Ectodermal cell (in vitro differentiated cells): ENCODE data around the gene ESPL1.

Source experiments
- H3K27ac ChIP-seq: 2 replicates; pipeline ENCODE4 v1.7.0; 2013; ENCODE audit warnings: mild to moderate bottlenecking, low read depth, low read length; ENCODE audit not compliant: insufficient read depth, poor library complexity, severe bottlenecking
- H3K27me3 ChIP-seq: 2 replicates; pipeline ENCODE4 v1.7.0; 2013; ENCODE audit warnings: mild to moderate bottlenecking, low read length; ENCODE audit not compliant: insufficient read depth, control insufficient read depth, poor library complexity, severe bottlenecking
- H3K36me3 ChIP-seq: one replicate; pipeline ENCODE4 v1.7.0; 2013; ENCODE audit warnings: low read length; ENCODE audit not compliant: control insufficient read depth, insufficient read depth
- H3K4me1 ChIP-seq: one replicate; pipeline ENCODE4 v1.7.0; 2013; ENCODE audit warnings: low read length; ENCODE audit not compliant: control insufficient read depth, insufficient read depth
- H3K4me3 ChIP-seq: 2 replicates; pipeline ENCODE4 v1.7.0; 2013; ENCODE audit warnings: low read depth, low read length, control low read depth; ENCODE audit not compliant: insufficient read depth
- H3K9me3 ChIP-seq: 2 replicates; pipeline ENCODE4 v1.7.0; 2013; ENCODE audit warnings: mild to moderate bottlenecking, low read length, moderate library complexity; ENCODE audit not compliant: control insufficient read depth
- WGBS, 2 experiments: methylation state at CpG; one replicate each; pipeline ENCODE4 v1.1.7; 2013; ENCODE audit warnings: missing lambda C conversion rate in 2 of 2; 5-methylcytosine and 5-hydroxymethylcytosine counted together

The ESPL1 gene

DNA sequence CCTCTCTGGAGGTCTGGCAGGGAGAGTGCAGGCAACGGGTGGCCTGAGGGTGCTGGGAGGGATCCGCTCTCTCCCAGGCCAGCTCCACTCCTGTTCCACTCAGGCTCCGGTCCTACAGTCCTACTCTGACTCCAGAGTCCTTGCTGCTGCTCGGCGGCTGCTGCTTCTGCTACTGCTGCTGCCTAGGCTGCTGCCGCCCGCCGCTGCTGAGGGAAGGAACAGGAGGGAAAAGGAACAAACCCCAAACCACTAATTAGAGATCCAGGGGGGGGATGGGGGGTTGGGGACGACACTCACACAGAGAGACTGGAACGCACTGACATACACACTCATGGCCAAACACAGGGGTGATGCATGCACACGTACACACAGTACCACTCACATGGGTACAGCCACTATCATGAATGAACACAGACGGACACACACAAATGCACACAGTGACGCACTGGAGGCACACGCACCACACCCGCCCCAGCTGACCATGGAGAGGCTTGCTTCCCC lies 68.1 kb downstream of the ESPL1 start, which contains the start of gene SP7:
Gene SP7 (minus strand): TSS at position 174 of the 501 bp plus-strand sequence. CDS start 708 bp downstream, outside the sequence.
- no peaks in the 10 kb centered on the region for H3K27me3 ChIP-seq
- H3K9me3 ChIP-seq = no peaks in the 10 kb centered on the region
- H3K27ac ChIP-seq = no peak within 1 kb of the TSS
- WGBS, 2 experiments = 75 to 78% methylated on average over 12 to 14 of the region's 15 CpGs
- H3K4me1 ChIP-seq = peaks cover 44% of the 10 kb centered on the region
- no peaks in the 10 kb centered on the region for H3K36me3 ChIP-seq
- no peak within 1 kb of the TSS for H3K4me3 ChIP-seq

DNA sequence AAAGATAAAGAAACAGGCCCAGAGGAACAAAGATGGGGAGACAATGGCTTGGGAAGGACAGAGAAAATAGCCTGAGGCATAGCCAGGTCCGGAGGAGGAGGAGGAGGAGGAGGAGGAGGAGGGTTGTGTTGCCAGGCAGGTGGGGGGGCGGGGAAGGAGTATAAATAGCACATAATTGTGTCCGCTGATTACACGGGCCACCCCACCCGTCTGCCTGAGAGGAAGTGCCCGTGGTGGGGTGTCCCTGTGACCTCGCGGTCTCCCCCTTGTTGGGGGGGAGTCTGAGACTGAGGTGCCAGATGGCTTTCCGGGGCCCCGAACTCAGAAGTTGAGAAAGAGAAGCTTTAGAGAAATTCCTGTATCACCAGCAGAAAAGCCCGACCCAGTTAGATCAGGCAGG lies 69.9 kb downstream of the ESPL1 start:
- peaks cover 44% of the 10 kb centered on the region for H3K4me1 ChIP-seq
- WGBS, 2 experiments = 66 to 71% methylated on average over 11 of the region's 11 CpGs
- no peak overlapping the region for H3K4me3 ChIP-seq
- no peak overlapping the region for H3K27ac ChIP-seq
- no peaks in the 10 kb centered on the region for H3K9me3 ChIP-seq
- H3K36me3 ChIP-seq = no peaks in the 10 kb centered on the region
- H3K27me3 ChIP-seq = no peaks in the 10 kb centered on the region

DNA sequence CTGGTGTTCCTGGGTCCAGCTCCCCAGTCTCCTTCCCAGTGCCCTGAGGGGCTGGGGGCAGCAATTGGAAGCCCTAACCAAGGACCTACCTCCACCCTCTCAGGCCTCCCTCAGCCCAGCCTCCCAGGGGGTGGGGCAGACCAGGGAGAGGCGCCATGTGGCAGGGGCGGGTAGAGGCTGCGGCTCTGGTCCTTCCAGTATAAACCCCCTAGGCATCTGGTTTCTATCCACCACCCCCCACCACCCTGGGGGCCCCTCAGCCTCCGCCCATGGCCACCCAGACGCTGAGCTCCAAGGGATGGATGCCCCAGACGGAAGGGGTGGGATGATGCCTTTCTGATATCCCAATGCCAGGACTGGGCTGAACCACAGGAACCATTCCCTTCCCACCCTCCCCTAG lies 70.8 kb downstream of the ESPL1 start:
- WGBS, 2 experiments = 84 to 91% methylated on average over 5 to 6 of the region's 6 CpGs
- Histone ChIP-seq H3K4me3 (no peak overlapping the region), H3K9me3 (no peaks in the 10 kb centered on the region), H3K4me1 (peaks cover 51% of the 10 kb centered on the region), H3K27ac (no peak overlapping the region), H3K36me3 (no peaks in the 10 kb centered on the region), H3K27me3 (no peaks in the 10 kb centered on the region)

DNA sequence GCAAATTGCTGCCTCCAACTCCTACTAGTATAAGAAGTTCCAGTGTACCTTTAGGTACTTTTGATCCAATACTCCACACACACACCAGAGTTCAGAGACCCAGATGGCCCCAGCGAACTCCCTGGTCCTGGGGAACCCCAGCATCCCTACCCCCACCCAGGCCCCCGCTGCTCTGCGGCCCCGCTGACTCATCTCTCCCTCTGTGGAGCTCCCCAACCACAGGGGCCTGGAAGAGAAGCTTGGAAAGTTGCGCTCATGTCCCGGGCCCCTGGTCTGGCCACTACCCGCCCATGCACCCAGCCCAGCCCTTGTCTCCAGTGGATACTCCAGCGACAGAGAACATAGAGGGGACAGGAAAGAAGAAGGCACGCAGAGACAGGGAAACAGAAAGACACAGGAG lies 72.3 kb downstream of the ESPL1 start:
- WGBS, 2 experiments = 88 to 90% methylated on average over 9 of the region's 9 CpGs
- peaks cover 47% of the 10 kb centered on the region for H3K4me1 ChIP-seq
- no peak overlapping the region for H3K27ac ChIP-seq
- H3K36me3 ChIP-seq = no peaks in the 10 kb centered on the region
- H3K9me3 ChIP-seq = no peaks in the 10 kb centered on the region
- H3K4me3 ChIP-seq = no peak overlapping the region
- no peaks in the 10 kb centered on the region for H3K27me3 ChIP-seq
